Nephron (organoid): ENCODE measurements around the gene ANKRD39.

Source experiments
- H3K27ac Mint-ChIP-seq, 3 experiments: 2 replicates each; pipeline ENCODE4 v1.8.0; 2020; ENCODE audit warnings: mixed read lengths in 3 of 3, mild to moderate bottlenecking in 2 of 3, moderate library complexity in 1 of 3
- H3K27me3 Mint-ChIP-seq: 2 replicates; pipeline ENCODE4 v1.8.0; 2021; ENCODE audit warnings: low read depth, mild to moderate bottlenecking, moderate library complexity, mixed read lengths
- H3K36me3 Mint-ChIP-seq: 2 replicates; pipeline ENCODE4 v1.8.0; 2020; ENCODE audit warnings: low read depth, mixed read lengths
- H3K4me1 Mint-ChIP-seq: 2 replicates; pipeline ENCODE4 v1.8.0; 2020; ENCODE audit warnings: mixed read lengths
- H3K4me3 Mint-ChIP-seq, 3 experiments: 2 replicates each; pipeline ENCODE4 v1.8.0; 2020; ENCODE audit warnings: mild to moderate bottlenecking in 3 of 3, mixed read lengths in 3 of 3, moderate library complexity in 2 of 3
- H3K9me3 Mint-ChIP-seq: 2 replicates; pipeline ENCODE4 v1.8.0; 2020; ENCODE audit warnings: mixed read lengths
- TF ChIP-seq, protein P1 (sequence below), 3 experiments: fragments of 200-600 bp; sonication (generic); IDR thresholded peaks; one replicate each; pipeline ENCODE4 v1.5.0; 2021; ENCODE audit warnings: antibody characterized with exemption in 3 of 3; ENCODE audit not compliant: unreplicated experiment in 3 of 3

Gene ANKRD39

DNA sequence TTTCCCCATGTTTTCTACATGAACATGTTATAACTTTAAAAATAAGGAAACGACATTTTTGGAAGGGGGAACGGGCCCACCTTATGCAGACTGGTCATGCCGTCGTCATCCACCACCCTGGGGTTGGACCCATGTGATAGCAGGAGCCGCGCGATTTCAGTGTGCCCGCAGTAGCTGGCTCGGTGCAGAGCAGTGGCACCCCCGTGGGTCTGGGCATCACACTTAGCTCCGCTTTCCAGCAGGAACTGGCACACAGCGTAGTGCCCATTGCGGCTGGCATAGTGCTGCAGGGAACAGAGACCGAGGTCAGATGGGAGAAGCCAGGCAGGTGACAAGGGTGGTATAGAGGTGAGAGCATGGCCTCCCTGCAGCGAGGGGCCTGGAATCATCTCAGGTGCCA is 4.5 kb downstream of the ANKRD39 start:
- Mint-ChIP-seq H3K36me3 (peaks cover 22% of the 10 kb centered on the region), H3K9me3 (no peaks in the 10 kb centered on the region), H3K4me3 (no peak overlapping the region), H3K4me1 (peaks cover 13% of the 10 kb centered on the region), H3K27ac (no peak overlapping the region), H3K27me3 (no peaks in the 10 kb centered on the region)
- TF ChIP-seq, protein P1, sequence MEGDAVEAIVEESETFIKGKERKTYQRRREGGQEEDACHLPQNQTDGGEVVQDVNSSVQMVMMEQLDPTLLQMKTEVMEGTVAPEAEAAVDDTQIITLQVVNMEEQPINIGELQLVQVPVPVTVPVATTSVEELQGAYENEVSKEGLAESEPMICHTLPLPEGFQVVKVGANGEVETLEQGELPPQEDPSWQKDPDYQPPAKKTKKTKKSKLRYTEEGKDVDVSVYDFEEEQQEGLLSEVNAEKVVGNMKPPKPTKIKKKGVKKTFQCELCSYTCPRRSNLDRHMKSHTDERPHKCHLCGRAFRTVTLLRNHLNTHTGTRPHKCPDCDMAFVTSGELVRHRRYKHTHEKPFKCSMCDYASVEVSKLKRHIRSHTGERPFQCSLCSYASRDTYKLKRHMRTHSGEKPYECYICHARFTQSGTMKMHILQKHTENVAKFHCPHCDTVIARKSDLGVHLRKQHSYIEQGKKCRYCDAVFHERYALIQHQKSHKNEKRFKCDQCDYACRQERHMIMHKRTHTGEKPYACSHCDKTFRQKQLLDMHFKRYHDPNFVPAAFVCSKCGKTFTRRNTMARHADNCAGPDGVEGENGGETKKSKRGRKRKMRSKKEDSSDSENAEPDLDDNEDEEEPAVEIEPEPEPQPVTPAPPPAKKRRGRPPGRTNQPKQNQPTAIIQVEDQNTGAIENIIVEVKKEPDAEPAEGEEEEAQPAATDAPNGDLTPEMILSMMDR (IDR thresholded peaks at IDR 0.05; ENCODE audit: unreplicated experiment in 3 of 3): no peak

DNA sequence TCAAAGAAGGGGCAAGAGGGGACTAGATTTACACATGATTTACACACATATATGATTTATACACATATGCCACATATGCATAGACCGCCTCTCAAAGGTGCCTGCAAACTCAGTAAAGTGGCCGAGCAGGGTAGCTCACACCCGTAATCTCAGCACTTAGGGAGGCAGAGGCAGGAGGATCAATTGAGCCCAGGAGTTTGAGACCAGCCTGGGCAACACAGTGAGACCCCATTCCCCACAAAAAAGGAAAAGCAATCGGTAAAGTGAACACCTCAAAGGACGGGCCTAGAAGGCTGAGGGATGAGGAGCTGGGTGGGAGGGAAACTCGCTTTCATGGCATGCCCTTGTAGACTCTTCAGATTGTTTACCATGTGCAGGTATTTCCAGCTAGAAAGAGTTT is 5.1 kb downstream of the ANKRD39 start:
- Mint-ChIP-seq H3K4me1 (peaks cover 13% of the 10 kb centered on the region), H3K9me3 (no peaks in the 10 kb centered on the region), H3K36me3 (peaks cover 27% of the 10 kb centered on the region), H3K27me3 (no peaks in the 10 kb centered on the region), H3K27ac (no peak overlapping the region), H3K4me3 (no peak overlapping the region)
- TF ChIP-seq, protein P1 (IDR thresholded peaks at IDR 0.05; ENCODE audit: unreplicated experiment in 3 of 3): no peak

GRCh38 chr2:96848264-96848663 is 9.6 kb downstream of the ANKRD39 start:
- TF ChIP-seq, protein P1 (IDR thresholded peaks at IDR 0.05; ENCODE audit: unreplicated experiment in 3 of 3): no peak
- H3K4me1 Mint-ChIP-seq: peaks cover 1% of the 10 kb centered on the region
- H3K4me3 Mint-ChIP-seq: no peak overlapping the region
- no peaks in the 10 kb centered on the region for H3K9me3 Mint-ChIP-seq
- H3K27me3 Mint-ChIP-seq: no peaks in the 10 kb centered on the region
- peaks cover 35% of the 10 kb centered on the region for H3K36me3 Mint-ChIP-seq
- no peak overlapping the region for H3K27ac Mint-ChIP-seq

- TF ChIP-seq, protein P1 (IDR thresholded peaks at IDR 0.05; ENCODE audit: unreplicated experiment in 3 of 3): no peak
- Mint-ChIP-seq H3K9me3 (no peaks in the 10 kb centered on the region), H3K27ac (no peak overlapping the region), H3K27me3 (no peaks in the 10 kb centered on the region), H3K4me3 (no peak overlapping the region), H3K4me1 (peaks cover 5% of the 10 kb centered on the region), H3K36me3 (peaks cover 28% of the 10 kb centered on the region)
Observed at GRCh38 chr2:96847586-96847985, 10.2 kb downstream of the ANKRD39 start.

GRCh38 chr2:96846825-96847224 is 11.0 kb downstream of the ANKRD39 start:
- Mint-ChIP-seq H3K36me3 (peaks cover 25% of the 10 kb centered on the region), H3K4me3 (no peak overlapping the region), H3K27ac (no peak overlapping the region), H3K4me1 (peaks cover 5% of the 10 kb centered on the region), H3K9me3 (no peaks in the 10 kb centered on the region), H3K27me3 (no peaks in the 10 kb centered on the region)
- TF ChIP-seq, protein P1 (IDR thresholded peaks at IDR 0.05; ENCODE audit: unreplicated experiment in 3 of 3): no peak

GRCh38 chr2:96844405-96844808 is 13.4 kb downstream of the ANKRD39 start:
- TF ChIP-seq, protein P1 (IDR thresholded peaks at IDR 0.05; ENCODE audit: unreplicated experiment in 3 of 3): no peak
- Mint-ChIP-seq H3K27me3 (no peaks in the 10 kb centered on the region), H3K4me3 (no peak overlapping the region), H3K9me3 (no peaks in the 10 kb centered on the region), H3K27ac (no peak overlapping the region), H3K36me3 (peaks cover 16% of the 10 kb centered on the region), H3K4me1 (peaks cover 5% of the 10 kb centered on the region)
